Measurements from ENCODE around the gene CNTN1. TPM values are rescaled to one million over a fixed set of nuclear protein-coding genes. Genes with fewer than 3 reads are reported as not detected.

The CNTN1 gene
- total RNA-seq, 1 donor from 2014 or later = not detected

DNA sequence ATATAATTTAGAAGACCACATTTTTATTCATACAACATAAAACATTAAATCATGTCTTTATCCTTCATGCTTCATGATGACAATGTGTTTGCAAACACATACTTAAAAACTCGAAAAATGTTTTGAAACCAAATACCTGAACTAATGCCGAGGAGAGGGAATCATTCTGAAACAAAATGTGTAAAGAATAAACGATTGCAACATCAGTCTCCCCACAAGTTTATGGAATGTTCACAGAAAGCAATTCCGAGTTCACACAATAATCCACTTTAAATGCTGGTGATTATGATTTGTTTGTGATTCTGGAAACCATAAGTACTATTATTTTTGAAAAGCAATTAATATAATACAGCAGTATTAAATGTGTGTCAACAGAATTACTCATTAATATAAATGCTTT, 411.4 kb downstream of the CNTN1 start:
- DNase-seq (ENCODE audit: low read depth in 2 of 2) = no peak

DNA sequence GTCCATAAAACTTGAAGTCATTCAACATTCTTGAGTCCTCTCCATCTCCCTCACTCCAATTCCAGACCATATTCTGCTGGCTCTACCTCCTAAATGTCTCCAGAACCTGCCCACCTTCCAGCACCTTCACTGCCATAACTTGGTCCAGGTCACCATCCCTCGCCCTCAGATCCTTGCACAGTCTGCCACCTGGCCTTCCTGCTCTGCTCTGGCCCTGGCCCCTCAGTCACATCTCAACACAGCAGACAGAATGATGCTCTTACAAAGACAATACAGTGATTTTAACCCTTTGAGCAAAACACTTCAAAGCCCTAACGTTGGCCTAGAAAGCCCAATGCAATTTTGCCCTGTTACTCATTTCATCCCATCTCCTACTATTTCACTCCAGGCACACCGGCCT, 414.1 kb downstream of the CNTN1 start:
- DNase-seq (ENCODE audit: low read depth in 2 of 2) = no peak

DNA sequence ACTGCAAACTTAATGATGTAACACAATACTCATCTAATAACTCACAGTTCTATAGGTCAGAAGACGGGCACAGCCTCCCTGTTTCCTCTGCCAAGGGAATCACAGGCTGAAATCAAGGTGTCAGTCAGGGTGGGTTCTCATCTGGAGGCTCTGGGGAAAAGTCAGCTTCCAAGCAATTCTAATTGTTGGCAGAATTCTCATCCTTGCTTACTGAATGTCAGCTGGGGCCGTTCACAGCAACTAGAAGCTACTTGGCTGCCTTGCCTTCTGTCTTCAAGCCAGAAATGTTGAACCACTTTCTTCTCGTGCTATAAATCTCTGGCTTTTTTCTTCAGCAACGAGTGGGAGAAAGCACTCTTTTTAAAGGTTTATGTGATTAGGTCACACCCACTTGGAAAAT, 415.8 kb downstream of the CNTN1 start:
- no peak for DNase-seq (ENCODE audit: low read depth in 2 of 2)

GRCh38 chr12:41112903-41113302, 420.7 kb downstream of the CNTN1 start:
- no peak for DNase-seq (ENCODE audit: low read depth in 2 of 2)

- DNase-seq (ENCODE audit: low read depth in 2 of 2) = no peak
Observed at GRCh38 chr12:41120211-41120610, 428.0 kb downstream of the CNTN1 start.

GRCh38 chr12:41121374-41121773, 429.1 kb downstream of the CNTN1 start:
- no peak for DNase-seq (ENCODE audit: low read depth in 2 of 2)

Measured in lung microvascular endothelial cell (primary cell).